OCI-LY1 (cell line): ENCODE data around the gene PSME1.

Experiments used
- EZH2 ChIP-seq: fragments of 200-600 bp; sonication (generic), shearing (Covaris generic); IDR thresholded peaks from 2 replicates; pipeline ENCODE4 v1.8.0; 2017; ENCODE audit warnings: borderline replicate concordance, mixed run types, mild to moderate bottlenecking, antibody characterized with exemption, low read length, moderate library complexity, mixed read lengths
- TF ChIP-seq, protein P1 (sequence below): fragments of 200-600 bp; sonication (generic), shearing (Covaris generic); IDR thresholded peaks from 2 replicates; pipeline ENCODE4 v1.5.1; 2017; ENCODE audit warnings: mild to moderate bottlenecking, antibody characterized with exemption, low read length, moderate library complexity, mixed read lengths

GRCh38 chr14:24183014-24183481 lies 47.1 kb downstream of the PSME1 start:
- TF ChIP-seq, protein P1, sequence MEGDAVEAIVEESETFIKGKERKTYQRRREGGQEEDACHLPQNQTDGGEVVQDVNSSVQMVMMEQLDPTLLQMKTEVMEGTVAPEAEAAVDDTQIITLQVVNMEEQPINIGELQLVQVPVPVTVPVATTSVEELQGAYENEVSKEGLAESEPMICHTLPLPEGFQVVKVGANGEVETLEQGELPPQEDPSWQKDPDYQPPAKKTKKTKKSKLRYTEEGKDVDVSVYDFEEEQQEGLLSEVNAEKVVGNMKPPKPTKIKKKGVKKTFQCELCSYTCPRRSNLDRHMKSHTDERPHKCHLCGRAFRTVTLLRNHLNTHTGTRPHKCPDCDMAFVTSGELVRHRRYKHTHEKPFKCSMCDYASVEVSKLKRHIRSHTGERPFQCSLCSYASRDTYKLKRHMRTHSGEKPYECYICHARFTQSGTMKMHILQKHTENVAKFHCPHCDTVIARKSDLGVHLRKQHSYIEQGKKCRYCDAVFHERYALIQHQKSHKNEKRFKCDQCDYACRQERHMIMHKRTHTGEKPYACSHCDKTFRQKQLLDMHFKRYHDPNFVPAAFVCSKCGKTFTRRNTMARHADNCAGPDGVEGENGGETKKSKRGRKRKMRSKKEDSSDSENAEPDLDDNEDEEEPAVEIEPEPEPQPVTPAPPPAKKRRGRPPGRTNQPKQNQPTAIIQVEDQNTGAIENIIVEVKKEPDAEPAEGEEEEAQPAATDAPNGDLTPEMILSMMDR = no peak
- no peak for TF ChIP-seq EZH2
